Breast epithelium (tissue), 4 donors: Measurements from ENCODE around the gene TMEM237. TPM values are rescaled to one million over a fixed set of nuclear protein-coding genes. Genes with fewer than 3 reads are reported as not detected.

Experiments
- DNase-seq, 2 donors: peaks; one replicate each; pipeline ENCODE4 v3.0.0-alpha.2; 2019; ENCODE audit warnings: low spot score in 2 of 2
- H3K27ac ChIP-seq, 2 donors: fragments of 200-600 bp; sonication (generic) in 1 of 2; one replicate each; pipeline ENCODE4 v1.5.1; 2016 to 2019; ENCODE audit warnings: mild to moderate bottlenecking in 1 of 2
- H3K27me3 ChIP-seq, 2 donors: fragments of 200-600 bp; sonication (generic) in 1 of 2; one replicate each; pipeline versions ENCODE4 v1.5.1 to v1.6.0; 2017 to 2019; ENCODE audit warnings: control low read depth in 1 of 2, mild to moderate bottlenecking in 1 of 2
- H3K36me3 ChIP-seq: fragments of 200-600 bp; one replicate; pipeline ENCODE4 v1.5.1; 2019
- H3K4me1 ChIP-seq, 2 donors: fragments of 200-600 bp; sonication (generic); one replicate each; pipeline ENCODE4 v1.5.1; 2016 to 2019; ENCODE audit warnings: control low read depth in 1 of 2
- H3K4me3 ChIP-seq, 3 donors: fragments of 200-600 bp; sonication (generic); 1 replicate in 2 of 3; 2 replicates in 1 of 3; pipeline ENCODE4 v1.5.1; 2016 to 2019; ENCODE audit warnings: mild to moderate bottlenecking in 3 of 3, moderate library complexity in 2 of 3
- H3K9me3 ChIP-seq, 2 donors: fragments of 200-600 bp; sonication (generic) in 1 of 2; one replicate each; pipeline ENCODE4 v1.5.1; 2016 to 2019; ENCODE audit warnings: control low read depth in 1 of 2
- POLR2A ChIP-seq: fragments of 450-650 bp; IDR thresholded peaks from one replicate; pipeline ENCODE4 v1.6.1; 2016; ENCODE audit warnings: antibody characterized with exemption, mild to moderate bottlenecking, moderate library complexity
- POLR2AphosphoS5 ChIP-seq, 3 donors: sonication (generic); formaldehyde crosslinking; IDR thresholded peaks; one replicate each; pipeline ENCODE4 v1.6.1; 2017; ENCODE audit warnings: antibody characterized with exemption in 3 of 3
- intact Hi-C: fragments of 100-400 bp; cut with DNase I; formaldehyde crosslinking; loops from one replicate; pipeline ENCODE4 v1.15.1; 2023; ENCODE audit warnings: low total_unique reads
- total RNA-seq, 3 donors: library from RNA; depleted of rRNA; stranded (reverse); fragments of >200 nt; gene quantifications; one replicate each; pipeline ENCODE4 v1.1.0, GENCODE V29; 2016
- TF ChIP-seq, protein P1 (sequence below), 3 donors: fragments of 450-650 bp; IDR thresholded peaks; one replicate each; pipeline ENCODE4 v1.5.1; 2016 to 2017; ENCODE audit warnings: antibody characterized with exemption in 3 of 3, mild to moderate bottlenecking in 3 of 3, moderate library complexity in 3 of 3

The TMEM237 gene
- total RNA-seq, 3 donors from 2014 or later, result 36.6 to 70.7 (median 39.7) TPM

DNA sequence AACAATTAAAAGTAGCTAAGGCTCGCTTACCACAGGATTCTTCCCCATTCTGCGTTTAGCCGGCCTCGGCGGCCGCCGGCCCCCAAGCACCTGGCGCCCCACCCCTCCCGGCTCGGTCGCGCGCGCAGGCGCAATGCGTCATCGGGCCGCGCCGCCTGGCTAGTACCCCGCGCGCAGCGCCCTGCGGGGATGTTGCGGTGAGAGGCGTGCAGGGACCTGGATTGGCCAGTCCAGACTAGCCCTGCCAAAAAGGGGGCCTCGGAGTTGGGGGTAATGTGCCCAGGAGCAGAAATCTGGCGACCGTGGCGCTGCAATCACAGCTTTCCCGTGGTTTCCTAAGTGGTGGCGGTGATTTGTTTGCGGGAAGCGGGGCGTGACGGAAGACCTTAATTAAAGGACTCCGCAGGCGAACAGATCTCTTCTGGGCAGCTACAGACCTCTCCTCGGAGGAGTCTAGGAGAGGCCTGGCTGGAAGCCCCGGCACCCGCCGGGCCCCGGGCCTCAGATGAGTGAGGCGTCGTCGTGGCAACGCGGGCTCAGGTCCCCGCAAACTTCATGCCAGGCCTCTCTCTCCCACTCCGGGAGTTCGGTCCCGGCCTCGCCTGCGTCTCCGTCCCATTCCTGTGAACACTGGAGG is 606 bp downstream of the TMEM237 start:
- Histone ChIP-seq H3K27ac (peak overlapping the region; percentile 98 to 99), H3K4me1 (no peaks in the 10 kb centered on the region), H3K27me3 (no peaks in the 10 kb centered on the region), H3K4me3 (peak overlapping the region; percentile 79 to 85 (median 84)), H3K9me3 (no peaks in the 10 kb centered on the region), H3K36me3 (no peaks in the 10 kb centered on the region)
- intact Hi-C loops, result no loop called here
- peak; percentile 87 for DNase-seq
- TF ChIP-seq, protein P1, sequence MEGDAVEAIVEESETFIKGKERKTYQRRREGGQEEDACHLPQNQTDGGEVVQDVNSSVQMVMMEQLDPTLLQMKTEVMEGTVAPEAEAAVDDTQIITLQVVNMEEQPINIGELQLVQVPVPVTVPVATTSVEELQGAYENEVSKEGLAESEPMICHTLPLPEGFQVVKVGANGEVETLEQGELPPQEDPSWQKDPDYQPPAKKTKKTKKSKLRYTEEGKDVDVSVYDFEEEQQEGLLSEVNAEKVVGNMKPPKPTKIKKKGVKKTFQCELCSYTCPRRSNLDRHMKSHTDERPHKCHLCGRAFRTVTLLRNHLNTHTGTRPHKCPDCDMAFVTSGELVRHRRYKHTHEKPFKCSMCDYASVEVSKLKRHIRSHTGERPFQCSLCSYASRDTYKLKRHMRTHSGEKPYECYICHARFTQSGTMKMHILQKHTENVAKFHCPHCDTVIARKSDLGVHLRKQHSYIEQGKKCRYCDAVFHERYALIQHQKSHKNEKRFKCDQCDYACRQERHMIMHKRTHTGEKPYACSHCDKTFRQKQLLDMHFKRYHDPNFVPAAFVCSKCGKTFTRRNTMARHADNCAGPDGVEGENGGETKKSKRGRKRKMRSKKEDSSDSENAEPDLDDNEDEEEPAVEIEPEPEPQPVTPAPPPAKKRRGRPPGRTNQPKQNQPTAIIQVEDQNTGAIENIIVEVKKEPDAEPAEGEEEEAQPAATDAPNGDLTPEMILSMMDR (IDR thresholded peaks at IDR 0.05), result no peak
- TF ChIP-seq POLR2AphosphoS5 (IDR thresholded peaks at IDR 0.05) (peak; percentile 84 to 93 (median 87)), POLR2A (peak; percentile 50)

DNA sequence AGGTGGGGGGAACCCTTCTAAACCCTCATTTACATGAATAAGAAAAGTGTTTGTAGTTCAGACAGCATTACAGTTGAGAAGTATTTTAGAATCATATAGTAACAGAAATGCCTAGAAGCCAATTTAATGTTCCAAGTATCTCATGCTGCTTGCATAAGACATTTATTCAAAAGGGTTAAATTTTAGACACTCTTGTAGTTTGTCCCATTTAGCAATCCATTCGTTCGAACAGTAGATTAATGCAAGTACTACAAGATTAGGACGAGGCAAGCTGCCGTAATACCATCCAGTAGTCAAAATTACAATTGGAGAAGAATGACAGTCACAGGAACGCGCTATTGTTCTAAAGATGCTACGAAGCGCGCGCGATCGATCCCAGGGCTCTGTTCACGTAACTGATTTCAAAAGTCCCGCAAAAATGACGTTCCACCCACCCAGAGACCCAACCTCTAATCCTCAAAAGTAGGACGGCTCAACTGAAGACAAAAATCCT is 1.2 kb downstream of the TMEM237 start:
- no peak for TF ChIP-seq POLR2AphosphoS5 (IDR thresholded peaks at IDR 0.05)
- no peak for TF ChIP-seq POLR2A
- TF ChIP-seq, protein P1 (IDR thresholded peaks at IDR 0.05), result no peak
- peak overlapping the region; percentile 98 to 99 for H3K27ac ChIP-seq
- H3K36me3 ChIP-seq, result no peaks in the 10 kb centered on the region
- no peaks in the 10 kb centered on the region for H3K9me3 ChIP-seq
- no peaks in the 10 kb centered on the region for H3K4me1 ChIP-seq
- intact Hi-C loops, result no loop called here
- peak overlapping the region; percentile 79 to 85 (median 84) for H3K4me3 ChIP-seq
- no peak for DNase-seq
- no peaks in the 10 kb centered on the region for H3K27me3 ChIP-seq

DNA sequence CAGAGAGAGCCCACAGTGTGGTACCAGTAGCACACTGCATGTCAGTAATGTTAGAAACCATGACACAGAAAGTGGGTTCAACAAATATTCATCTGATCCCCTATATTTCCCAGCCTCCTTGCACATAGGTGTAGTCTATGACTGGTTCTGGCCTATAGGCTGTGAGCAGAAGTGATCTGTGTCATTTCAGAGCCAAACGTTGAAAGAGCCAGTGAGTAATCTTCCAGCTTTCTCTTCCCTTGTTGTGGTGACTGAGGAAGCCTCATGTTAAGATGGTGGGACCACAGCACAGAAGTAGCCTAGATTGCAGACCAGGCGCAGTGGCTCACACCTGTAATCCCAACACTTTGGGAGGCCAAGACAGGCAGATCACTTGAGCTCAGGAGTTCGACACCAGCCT is 4.1 kb downstream of the TMEM237 start:
- Histone ChIP-seq H3K4me1 (no peaks in the 10 kb centered on the region), H3K36me3 (no peaks in the 10 kb centered on the region), H3K9me3 (no peaks in the 10 kb centered on the region), H3K4me3 (no peak overlapping the region), H3K27ac (no peak overlapping the region), H3K27me3 (no peaks in the 10 kb centered on the region)
- DNase-seq, result no peak
- TF ChIP-seq POLR2A (no peak), POLR2AphosphoS5 (IDR thresholded peaks at IDR 0.05) (no peak)
- TF ChIP-seq, protein P1 (IDR thresholded peaks at IDR 0.05), result no peak
- intact Hi-C loops, result no loop called here

DNA sequence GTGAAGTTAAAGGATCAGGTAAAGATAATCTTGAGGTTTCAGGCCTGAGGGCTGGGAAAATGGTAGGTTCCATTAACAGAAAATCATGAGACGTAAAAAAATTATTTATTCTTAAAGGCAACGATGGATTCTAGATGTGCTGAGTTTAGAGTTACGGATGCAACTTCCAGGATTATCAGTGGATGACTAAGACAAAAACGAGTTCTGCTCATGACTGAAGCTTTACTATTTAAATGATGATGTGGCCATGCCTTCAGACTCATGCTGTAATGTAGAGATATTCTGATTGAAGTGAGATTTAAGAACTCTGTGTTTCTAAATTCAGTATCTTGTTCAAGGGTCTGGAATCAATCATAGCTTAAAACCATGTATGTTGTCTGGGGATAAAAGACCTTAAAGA is 5.0 kb downstream of the TMEM237 start:
- H3K4me1 ChIP-seq, result no peaks in the 10 kb centered on the region
- no peak for DNase-seq
- intact Hi-C loops, result no loop called here
- no peak overlapping the region for H3K27ac ChIP-seq
- H3K36me3 ChIP-seq, result no peaks in the 10 kb centered on the region
- no peaks in the 10 kb centered on the region for H3K9me3 ChIP-seq
- no peaks in the 10 kb centered on the region for H3K27me3 ChIP-seq
- no peak overlapping the region for H3K4me3 ChIP-seq
- TF ChIP-seq POLR2A, result no peak

DNA sequence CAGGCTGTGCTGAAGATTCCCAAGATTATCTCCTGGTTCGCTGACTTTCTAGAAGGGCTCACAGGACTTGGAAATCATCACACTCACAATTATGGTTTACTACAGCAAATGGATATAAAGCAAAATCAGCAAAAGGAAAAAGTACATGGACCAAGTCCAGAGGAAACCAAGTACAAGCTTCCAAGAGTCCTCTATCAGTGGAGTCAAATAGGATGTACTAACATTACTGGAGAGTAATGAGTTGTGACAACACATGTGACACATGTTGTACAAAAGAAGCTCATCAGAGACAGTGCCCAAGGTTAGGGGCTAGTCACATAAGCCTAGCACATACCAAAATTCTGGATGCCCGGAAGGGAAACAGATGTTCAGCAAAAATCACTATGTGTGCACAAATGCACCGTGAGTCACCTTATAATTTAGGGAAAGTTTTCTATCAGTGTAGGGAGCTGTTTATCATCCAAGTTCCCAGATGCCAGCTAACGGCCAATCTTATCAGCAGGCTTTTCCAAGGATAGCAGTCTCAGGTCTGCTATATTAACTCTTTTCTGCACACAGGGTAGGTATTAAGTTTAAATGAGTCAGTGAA is 9.5 kb downstream of the TMEM237 start:
- Histone ChIP-seq H3K4me1 (no peaks in the 10 kb centered on the region), H3K4me3 (no peak overlapping the region), H3K27ac (no peak overlapping the region), H3K9me3 (no peaks in the 10 kb centered on the region), H3K36me3 (peaks cover 4% of the 10 kb centered on the region), H3K27me3 (no peaks in the 10 kb centered on the region)
- DNase-seq, result no peak
- intact Hi-C loops, result no loop called here
- TF ChIP-seq, protein P1 (IDR thresholded peaks at IDR 0.05), result no peak
- TF ChIP-seq POLR2AphosphoS5 (IDR thresholded peaks at IDR 0.05), result no peak
- TF ChIP-seq POLR2A, result no peak
